GM23338 (cell line): ENCODE measurements around the gene HKDC1. TPM values are rescaled to one million over a fixed set of nuclear protein-coding genes. Genes with fewer than 3 reads are reported as not detected.
A peak's percentile ranks its signal among the peaks of the same experiment; 100 is the strongest.

Experiments
- ATAC-seq: fragments of 200-7000 bp; cut with Tn5 transposase; 3 replicates; pipeline ENCODE4 v1.9.1; 2020
- DNase-seq: peaks from one replicate; pipeline ENCODE4 v3.0.0-alpha.2; 2015; ENCODE audit warnings: low spot score
- H2AFZ ChIP-seq: fragments of 200-600 bp; sonication (generic); 2 replicates; pipeline ENCODE4 v1.8.0; 2016; ENCODE audit warnings: antibody characterized with exemption, mild to moderate bottlenecking, moderate library complexity
- H3F3A ChIP-seq: fragments of 200-600 bp; sonication (generic); replicated peaks from 2 replicates; pipeline ENCODE4 v1.8.0; 2017; ENCODE audit warnings: antibody characterized with exemption, mixed run types, low read depth
- H3K27ac ChIP-seq: fragments of 200-600 bp; sonication (generic); 2 replicates; pipeline ENCODE4 v1.6.1; 2016; ENCODE audit warnings: low read depth
- H3K27me3 ChIP-seq: fragments of 200-600 bp; sonication (generic); 2 replicates; pipeline ENCODE4 v1.8.0; 2016; ENCODE audit warnings: mild to moderate bottlenecking, mixed run types, moderate library complexity; ENCODE audit not compliant: insufficient read depth
- H3K36me3 ChIP-seq: fragments of 200-600 bp; sonication (generic); 2 replicates; pipeline ENCODE4 v1.8.0; 2016; ENCODE audit warnings: mild to moderate bottlenecking; ENCODE audit not compliant: insufficient read depth
- H3K4me1 ChIP-seq: fragments of 200-600 bp; sonication (generic); 2 replicates; pipeline ENCODE4 v1.8.0; 2016; ENCODE audit warnings: mild to moderate bottlenecking, moderate library complexity; ENCODE audit not compliant: insufficient read depth
- H3K4me2 ChIP-seq: fragments of 200-600 bp; sonication (generic); 2 replicates; pipeline ENCODE4 v1.7.1; 2017; ENCODE audit warnings: mixed run types
- H3K4me3 ChIP-seq: fragments of 200-600 bp; sonication (generic); 2 replicates; pipeline ENCODE4 v1.6.1; 2016; ENCODE audit warnings: mixed run types
- H3K79me2 ChIP-seq: fragments of 200-600 bp; sonication (generic); replicated peaks from 2 replicates; pipeline ENCODE4 v1.8.0; 2017; ENCODE audit warnings: mild to moderate bottlenecking; ENCODE audit not compliant: insufficient read depth
- H3K9me2 ChIP-seq: fragments of 200-600 bp; sonication (generic); 2 replicates; pipeline ENCODE4 v1.8.0; 2017; ENCODE audit not compliant: insufficient read depth
- H4K20me1 ChIP-seq: fragments of 200-600 bp; sonication (generic); replicated peaks from 2 replicates; pipeline ENCODE4 v1.8.0; 2017; ENCODE audit warnings: mild to moderate bottlenecking; ENCODE audit not compliant: insufficient read depth
- H3K27ac Mint-ChIP-seq: 2 replicates; pipeline ENCODE4 v1.8.0; 2020; ENCODE audit warnings: inconsistent platforms, mild to moderate bottlenecking, moderate library complexity, mixed read lengths
- H3K27me3 Mint-ChIP-seq: 3 replicates; pipeline ENCODE4 v1.8.0; 2022; ENCODE audit warnings: low read depth, mild to moderate bottlenecking, moderate library complexity, mixed read lengths, inconsistent platforms; ENCODE audit not compliant: insufficient read depth, poor library complexity
- H3K36me3 Mint-ChIP-seq: 3 replicates; pipeline ENCODE4 v1.8.0; 2021; ENCODE audit warnings: low read depth, mild to moderate bottlenecking, inconsistent platforms, moderate library complexity, mixed read lengths
- H3K4me1 Mint-ChIP-seq: 3 replicates; pipeline ENCODE4 v1.8.0; 2020; ENCODE audit warnings: mild to moderate bottlenecking, inconsistent platforms, mixed read lengths
- H3K4me3 Mint-ChIP-seq: 3 replicates; pipeline ENCODE4 v1.8.0; 2021; ENCODE audit warnings: moderate library complexity, mild to moderate bottlenecking, inconsistent platforms, mixed read lengths
- H3K9me3 Mint-ChIP-seq: 3 replicates; pipeline ENCODE4 v1.8.0; 2020; ENCODE audit warnings: moderate library complexity, mild to moderate bottlenecking, inconsistent platforms, mixed read lengths
- CREB1 ChIP-seq: fragments of 250-450 bp; sonication (Bioruptor Pico); IDR thresholded peaks from 2 replicates; pipeline ENCODE4 v1.5.0; 2020; ENCODE audit warnings: low read depth, mild to moderate bottlenecking, moderate library complexity
- CTCF ChIP-seq, 2 experiments: fragments of 200-600 bp in 1 of 2; sonication (generic) in 1 of 2; conservative IDR thresholded peaks; 2 replicates each; pipeline versions ENCODE4 v1.5.1 to v1.6.1; 2016 to 2017; ENCODE audit warnings: antibody characterized with exemption in 2 of 2, low read depth in 2 of 2, mild to moderate bottlenecking in 2 of 2, moderate library complexity in 1 of 2
- ETS1 ChIP-seq: IDR thresholded peaks from 2 replicates; pipeline ENCODE4 v1.6.1; 2016; ENCODE audit warnings: antibody characterized with exemption
- EZH2 ChIP-seq: fragments of 200-600 bp; sonication (generic); IDR thresholded peaks from one replicate; pipeline ENCODE4 v1.8.0; 2017; ENCODE audit warnings: antibody characterized with exemption, mild to moderate bottlenecking, low read depth; ENCODE audit not compliant: unreplicated experiment
- EZH2phosphoT487 ChIP-seq: fragments of 200-600 bp; sonication (generic); IDR thresholded peaks from one replicate; pipeline ENCODE4 v1.8.1; 2018; ENCODE audit warnings: antibody characterized with exemption; ENCODE audit not compliant: unreplicated experiment
- NANOG ChIP-seq: IDR thresholded peaks from 2 replicates; pipeline ENCODE4 v1.6.1; 2016; ENCODE audit warnings: antibody characterized with exemption, borderline replicate concordance
- REST ChIP-seq: IDR thresholded peaks from one replicate; pipeline ENCODE4 v1.6.1; 2018; ENCODE audit warnings: antibody characterized with exemption; ENCODE audit not compliant: unreplicated experiment
- polyA plus RNA-seq: library from polyadenylated mRNA; unstranded; fragments of >200 nt; fragmentation: Nextera tagmentation; extraction: Ambion mirVana; gene quantifications from 2 replicates; pipeline ENCODE4 v1.2.1, GENCODE V29; 2016
- total RNA-seq: library from RNA; depleted of rRNA; stranded (reverse); fragments of >200 nt; shearing (Covaris generic); gene quantifications from 2 replicates; pipeline ENCODE4 v1.2.3, GENCODE V29; 2014

HKDC1 gene
- total and polyA plus RNA-seq, 2 experiments from 2014 or later: 0.03 TPM; not detected in 1

GRCh38 chr10:69279110-69279509, 59.0 kb downstream of the HKDC1 start:
- peaks cover 10% of the 10 kb centered on the region for H3K4me1 ChIP-seq
- peaks cover 15% of the 10 kb centered on the region for H3K9me2 ChIP-seq
- no peaks in the 10 kb centered on the region for H3K79me2 ChIP-seq
- Mint-ChIP-seq H3K9me3 (no peaks in the 10 kb centered on the region), H3K27ac (no peak overlapping the region), H3K4me1 (peaks cover 9% of the 10 kb centered on the region), H3K36me3 (no peaks in the 10 kb centered on the region), H3K27me3 (peaks cover 7% of the 10 kb centered on the region), H3K4me3 (no peak overlapping the region)
- H3F3A ChIP-seq: no peaks in the 10 kb centered on the region
- peak overlapping the region; percentile 61; the same call in 1 of the 2 replicates for H2AFZ ChIP-seq
- no peaks in the 10 kb centered on the region for H4K20me1 ChIP-seq
- no peaks in the 10 kb centered on the region for H3K36me3 ChIP-seq
- H3K4me3 ChIP-seq: no peak overlapping the region
- H3K27ac ChIP-seq: no peak overlapping the region
- ATAC-seq (no peak), DNase-seq (no peak)
- H3K27me3 ChIP-seq: no peaks in the 10 kb centered on the region
- no peak for TF ChIP-seq CREB1 (CRISPR knock-in tag)
- no peak for TF ChIP-seq ETS1
- TF ChIP-seq NANOG: no peak
- TF ChIP-seq EZH2phosphoT487: no peak
- TF ChIP-seq CTCF (conservative IDR thresholded peaks at IDR 0.05; ENCODE audit: low read depth in 2 of 2): no peak
- no peak for TF ChIP-seq EZH2
- no peak for TF ChIP-seq REST
- H3K4me2 ChIP-seq: no peak overlapping the region
